ENCODE measurements around the gene PLAC8.
"Not testable (repeated sequence)": the region's sequence is repeated elsewhere in the genome, so short reads cannot be mapped to it uniquely, and the experiment has no call there.

Gene PLAC8

GRCh38 chr4:83075311-83076095 is 39.0 kb downstream of the PLAC8 start:
- Histone ChIP-seq H4K20me1 (ENCODE audit: insufficient read depth, low read length) (no peaks in the 10 kb centered on the region), H3K27me3 (replicated peaks; ENCODE audit: insufficient read depth, low read length) (no peaks in the 10 kb centered on the region), H3K9ac (ENCODE audit: low read length) (no peak overlapping the region), H3K9me2 (replicated peaks; ENCODE audit: insufficient read depth, low read length) (no peaks in the 10 kb centered on the region), H3F3A (ENCODE audit: insufficient read depth, low read length) (no peaks in the 10 kb centered on the region), H3K27ac (ENCODE audit: low read length) (no peak overlapping the region), H3K4me1 (ENCODE audit: low read length) (no peaks in the 10 kb centered on the region), H3K4me3 (ENCODE audit: low read length) (no peak overlapping the region), H2AFZ (ENCODE audit: low read length) (no peak overlapping the region), H3K9me3 (replicated peaks; ENCODE audit: insufficient read depth, low read length) (no peaks in the 10 kb centered on the region), H3K36me3 (replicated peaks; ENCODE audit: insufficient read depth, low read length) (no peaks in the 10 kb centered on the region), H3K4me2 (ENCODE audit: low read depth, low read length) (no peak overlapping the region), H3K79me2 (ENCODE audit: low read length) (no peaks in the 10 kb centered on the region)
- no peak for DNase-seq
- TF ChIP-seq, protein P1, sequence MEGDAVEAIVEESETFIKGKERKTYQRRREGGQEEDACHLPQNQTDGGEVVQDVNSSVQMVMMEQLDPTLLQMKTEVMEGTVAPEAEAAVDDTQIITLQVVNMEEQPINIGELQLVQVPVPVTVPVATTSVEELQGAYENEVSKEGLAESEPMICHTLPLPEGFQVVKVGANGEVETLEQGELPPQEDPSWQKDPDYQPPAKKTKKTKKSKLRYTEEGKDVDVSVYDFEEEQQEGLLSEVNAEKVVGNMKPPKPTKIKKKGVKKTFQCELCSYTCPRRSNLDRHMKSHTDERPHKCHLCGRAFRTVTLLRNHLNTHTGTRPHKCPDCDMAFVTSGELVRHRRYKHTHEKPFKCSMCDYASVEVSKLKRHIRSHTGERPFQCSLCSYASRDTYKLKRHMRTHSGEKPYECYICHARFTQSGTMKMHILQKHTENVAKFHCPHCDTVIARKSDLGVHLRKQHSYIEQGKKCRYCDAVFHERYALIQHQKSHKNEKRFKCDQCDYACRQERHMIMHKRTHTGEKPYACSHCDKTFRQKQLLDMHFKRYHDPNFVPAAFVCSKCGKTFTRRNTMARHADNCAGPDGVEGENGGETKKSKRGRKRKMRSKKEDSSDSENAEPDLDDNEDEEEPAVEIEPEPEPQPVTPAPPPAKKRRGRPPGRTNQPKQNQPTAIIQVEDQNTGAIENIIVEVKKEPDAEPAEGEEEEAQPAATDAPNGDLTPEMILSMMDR (IDR thresholded peaks at IDR 0.05; ENCODE audit: low read length) = no peak
- no peak for TF ChIP-seq EZH2 (optimal IDR thresholded peaks at IDR 0.05; ENCODE audit: low read depth, low read length)
- no peak for TF ChIP-seq EZH2phosphoT487 (IDR thresholded peaks at IDR 0.05; ENCODE audit: low read length)

- DNase-seq; H3K4me3 ChIP-seq (ENCODE audit: low read length); H3K9me3 ChIP-seq (replicated peaks; ENCODE audit: insufficient read depth, low read length); H3F3A ChIP-seq (ENCODE audit: insufficient read depth, low read length); H3K36me3 ChIP-seq (replicated peaks; ENCODE audit: insufficient read depth, low read length); H3K9ac ChIP-seq (ENCODE audit: low read length); H3K27ac ChIP-seq (ENCODE audit: low read length); H3K79me2 ChIP-seq (ENCODE audit: low read length); H4K20me1 ChIP-seq (ENCODE audit: insufficient read depth, low read length); H2AFZ ChIP-seq (ENCODE audit: low read length); H3K27me3 ChIP-seq (replicated peaks; ENCODE audit: insufficient read depth, low read length); H3K4me2 ChIP-seq (ENCODE audit: low read depth, low read length); H3K4me1 ChIP-seq (ENCODE audit: low read length); H3K9me2 ChIP-seq (replicated peaks; ENCODE audit: insufficient read depth, low read length): not testable (repeated sequence)
Observed at GRCh38 chr4:83074783-83075182, 39.7 kb downstream of the PLAC8 start.

GRCh38 chr4:83074086-83074704 is 40.3 kb downstream of the PLAC8 start:
- Histone ChIP-seq H2AFZ (ENCODE audit: low read length) (no peak overlapping the region), H3F3A (ENCODE audit: insufficient read depth, low read length) (no peaks in the 10 kb centered on the region), H3K9ac (ENCODE audit: low read length) (no peak overlapping the region), H3K9me2 (replicated peaks; ENCODE audit: insufficient read depth, low read length) (no peaks in the 10 kb centered on the region), H3K4me3 (ENCODE audit: low read length) (no peak overlapping the region), H3K27me3 (replicated peaks; ENCODE audit: insufficient read depth, low read length) (no peaks in the 10 kb centered on the region), H3K36me3 (replicated peaks; ENCODE audit: insufficient read depth, low read length) (no peaks in the 10 kb centered on the region), H3K79me2 (ENCODE audit: low read length) (no peaks in the 10 kb centered on the region), H3K9me3 (replicated peaks; ENCODE audit: insufficient read depth, low read length) (no peaks in the 10 kb centered on the region), H3K4me2 (ENCODE audit: low read depth, low read length) (peak overlapping the region; percentile 14; the same call in 1 of the 2 replicates), H3K27ac (ENCODE audit: low read length) (no peak overlapping the region), H4K20me1 (ENCODE audit: insufficient read depth, low read length) (no peaks in the 10 kb centered on the region), H3K4me1 (ENCODE audit: low read length) (no peaks in the 10 kb centered on the region)
- peak; percentile 89 for DNase-seq
- TF ChIP-seq, protein P1 (IDR thresholded peaks at IDR 0.05; ENCODE audit: low read length) = peak; percentile 84
- no peak for TF ChIP-seq EZH2 (optimal IDR thresholded peaks at IDR 0.05; ENCODE audit: low read depth, low read length)

DNA sequence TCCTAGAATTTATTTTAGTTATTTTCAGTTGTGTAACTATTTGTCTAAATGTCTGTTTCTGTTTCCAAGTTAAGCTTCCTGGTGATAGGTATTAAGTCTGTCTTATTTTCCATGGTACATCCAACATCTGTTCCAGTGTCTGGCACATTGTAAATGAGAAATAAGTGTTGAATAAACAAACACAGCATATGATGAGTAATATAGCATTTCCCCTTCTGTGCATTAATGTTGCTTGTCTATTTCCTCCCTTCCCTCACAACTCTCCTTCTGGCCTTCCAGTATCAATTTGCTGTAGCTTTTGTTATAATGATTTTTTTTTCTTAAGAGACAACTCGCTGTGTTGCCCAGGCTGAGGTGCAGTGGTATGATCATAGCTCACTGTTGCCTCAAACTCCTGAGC is 43.4 kb downstream of the PLAC8 start:
- Histone ChIP-seq H2AFZ (ENCODE audit: low read length) (no peak overlapping the region), H3K4me3 (ENCODE audit: low read length) (no peak overlapping the region), H3K9ac (ENCODE audit: low read length) (no peak overlapping the region), H4K20me1 (ENCODE audit: insufficient read depth, low read length) (no peaks in the 10 kb centered on the region), H3K36me3 (replicated peaks; ENCODE audit: insufficient read depth, low read length) (no peaks in the 10 kb centered on the region), H3K79me2 (ENCODE audit: low read length) (no peaks in the 10 kb centered on the region), H3K27me3 (replicated peaks; ENCODE audit: insufficient read depth, low read length) (no peaks in the 10 kb centered on the region), H3K27ac (ENCODE audit: low read length) (no peak overlapping the region), H3K9me3 (replicated peaks; ENCODE audit: insufficient read depth, low read length) (no peaks in the 10 kb centered on the region), H3K4me1 (ENCODE audit: low read length) (no peaks in the 10 kb centered on the region), H3F3A (ENCODE audit: insufficient read depth, low read length) (no peaks in the 10 kb centered on the region), H3K9me2 (replicated peaks; ENCODE audit: insufficient read depth, low read length) (no peaks in the 10 kb centered on the region), H3K4me2 (ENCODE audit: low read depth, low read length) (no peak overlapping the region)
- TF ChIP-seq EZH2phosphoT487 (IDR thresholded peaks at IDR 0.05; ENCODE audit: low read length) (no peak), EZH2 (optimal IDR thresholded peaks at IDR 0.05; ENCODE audit: low read depth, low read length) (no peak)
- TF ChIP-seq, protein P1 (IDR thresholded peaks at IDR 0.05; ENCODE audit: low read length) = no peak
- no peak for DNase-seq
